Skeletal muscle satellite cell (primary cell): Measurements from ENCODE around the gene WASF3.
A peak's percentile ranks its signal among the peaks of the same experiment; 100 is the strongest.

Experiments
- H3K27me3 ChIP-seq: 2 replicates; pipeline ENCODE4 v1.7.0; 2013; ENCODE audit warnings: low read length; ENCODE audit not compliant: control insufficient read depth, insufficient read depth
- H3K36me3 ChIP-seq: 2 replicates; pipeline ENCODE4 v1.7.0; 2013; ENCODE audit warnings: mild to moderate bottlenecking, control low read depth, low read length; ENCODE audit not compliant: insufficient read depth
- H3K4me1 ChIP-seq: 2 replicates; pipeline ENCODE4 v1.7.0; 2013; ENCODE audit warnings: low read length; ENCODE audit not compliant: control insufficient read depth, insufficient read depth
- H3K4me2 ChIP-seq: 2 replicates; pipeline ENCODE4 v1.7.0; 2013; ENCODE audit warnings: mild to moderate bottlenecking, low read length
- H3K4me3 ChIP-seq: 2 replicates; pipeline ENCODE4 v1.7.0; 2013; ENCODE audit warnings: low read length
- H3K9ac ChIP-seq: 2 replicates; pipeline ENCODE4 v1.7.0; 2013; ENCODE audit warnings: mild to moderate bottlenecking, low read depth, low read length, moderate library complexity
- H3K9me3 ChIP-seq: replicated peaks from 2 replicates; pipeline ENCODE4 v1.7.0; 2013; ENCODE audit warnings: mild to moderate bottlenecking, control low read depth, low read length

WASF3 gene

DNA sequence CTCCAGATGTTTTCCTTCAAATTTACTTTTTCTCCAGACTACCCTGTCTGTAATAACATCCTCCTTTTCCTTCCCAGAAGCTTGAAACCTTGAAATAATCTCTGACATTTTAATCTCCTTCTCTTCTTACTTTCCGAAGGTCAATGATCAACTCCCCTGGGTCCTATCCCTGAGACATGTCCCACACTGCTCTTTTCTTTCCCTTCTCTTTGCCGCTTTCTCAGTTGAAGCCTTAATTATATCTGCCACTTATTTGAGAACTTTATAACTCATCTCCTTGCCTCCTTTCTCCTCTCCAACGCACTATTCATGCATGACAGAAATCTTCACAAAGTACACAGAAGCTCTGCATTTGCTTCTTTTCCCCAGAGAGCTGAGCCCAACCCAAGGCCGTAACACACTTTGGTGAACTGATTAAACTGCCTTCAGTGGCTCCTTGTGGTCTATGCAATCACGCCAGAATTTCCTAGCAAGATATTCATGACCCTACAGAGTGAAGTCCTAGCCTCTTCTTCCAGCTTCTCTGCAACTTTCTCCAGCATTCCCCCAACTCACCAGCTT lies 9.2 kb upstream of the WASF3 start:
- no peak overlapping the region for H3K9ac ChIP-seq
- no peak overlapping the region for H3K4me2 ChIP-seq
- H3K4me1 ChIP-seq, result no peaks in the 10 kb centered on the region
- no peaks in the 10 kb centered on the region for H3K9me3 ChIP-seq
- H3K36me3 ChIP-seq, result no peaks in the 10 kb centered on the region
- no peak overlapping the region for H3K4me3 ChIP-seq
- peaks cover 76% of the 10 kb centered on the region for H3K27me3 ChIP-seq

DNA sequence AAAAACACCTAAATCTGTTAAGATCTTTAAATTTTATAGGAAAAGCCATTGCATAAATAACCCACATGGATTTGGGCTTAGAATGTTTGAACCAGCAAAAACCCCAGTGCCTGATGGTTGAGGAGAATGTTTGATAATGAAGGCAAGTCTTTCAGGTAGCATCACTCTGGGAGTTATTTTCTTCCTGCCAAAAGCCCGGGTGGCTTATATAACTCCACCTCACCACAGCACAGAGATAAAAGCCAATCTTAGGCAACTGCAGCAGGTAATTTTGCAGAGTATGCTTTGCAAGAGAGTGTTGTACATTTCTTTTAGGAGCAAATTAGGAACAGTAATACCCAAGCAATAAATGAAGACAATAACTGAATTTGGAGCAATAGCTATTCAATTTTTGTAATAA lies 7.8 kb upstream of the WASF3 start:
- Histone ChIP-seq H3K9me3 (no peaks in the 10 kb centered on the region), H3K4me1 (no peaks in the 10 kb centered on the region), H3K4me2 (no peak overlapping the region), H3K36me3 (no peaks in the 10 kb centered on the region), H3K4me3 (no peak overlapping the region), H3K27me3 (peaks cover 70% of the 10 kb centered on the region), H3K9ac (no peak overlapping the region)

DNA sequence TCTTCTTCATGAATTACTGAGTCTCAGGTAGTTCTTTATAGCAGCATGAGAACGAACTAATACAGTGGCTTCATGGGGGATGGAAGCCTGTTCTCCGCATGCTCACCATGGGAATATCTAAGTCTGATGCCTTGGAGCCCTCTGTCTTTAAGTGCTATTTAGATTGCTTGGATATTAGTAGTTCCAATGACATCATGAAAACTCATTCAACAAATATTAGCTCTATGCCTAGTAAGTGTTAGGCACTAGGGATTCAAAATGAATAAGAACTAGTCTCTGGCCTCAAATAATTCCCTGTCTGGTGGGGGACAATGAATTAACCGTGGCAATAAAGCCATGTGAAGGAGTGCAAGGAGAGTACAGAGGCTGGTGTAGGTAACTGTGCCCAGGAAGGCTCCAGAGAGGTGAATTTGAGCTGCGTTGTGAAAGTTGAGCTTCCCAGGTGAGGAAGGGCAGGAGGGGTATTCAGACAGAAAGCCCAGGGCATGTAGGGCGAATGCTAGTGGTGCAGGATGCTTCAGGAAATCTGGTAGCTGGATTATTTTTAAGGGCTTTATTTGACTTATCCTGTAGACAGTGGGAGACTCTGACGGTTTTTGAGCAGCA lies 6.1 kb upstream of the WASF3 start:
- H3K9me3 ChIP-seq, result no peaks in the 10 kb centered on the region
- peaks cover 73% of the 10 kb centered on the region for H3K27me3 ChIP-seq
- no peak overlapping the region for H3K4me2 ChIP-seq
- H3K36me3 ChIP-seq, result no peaks in the 10 kb centered on the region
- H3K4me3 ChIP-seq, result no peak overlapping the region
- no peaks in the 10 kb centered on the region for H3K4me1 ChIP-seq
- no peak overlapping the region for H3K9ac ChIP-seq

DNA sequence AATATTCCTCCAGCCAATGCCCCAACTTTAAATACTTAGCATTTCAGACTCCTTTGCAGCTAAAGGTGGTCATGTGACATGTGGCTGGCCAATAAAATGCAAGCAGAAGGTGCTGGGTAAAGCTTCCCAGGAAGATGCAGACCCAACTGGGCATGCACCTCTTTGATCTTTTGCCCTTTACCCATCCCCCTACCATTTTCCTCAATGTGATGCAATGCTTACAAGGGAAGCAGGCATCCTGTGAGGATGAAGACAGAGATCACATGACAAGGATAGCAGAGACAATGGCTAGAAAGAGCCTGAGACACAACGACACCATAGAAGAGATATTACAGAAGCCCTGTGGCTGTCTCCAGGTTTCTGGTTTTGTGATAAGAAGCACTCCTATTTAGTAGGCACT lies 2.1 kb upstream of the WASF3 start:
- peaks cover 10% of the 10 kb centered on the region for H3K4me1 ChIP-seq
- no peak overlapping the region for H3K4me3 ChIP-seq
- H3K9me3 ChIP-seq, result no peaks in the 10 kb centered on the region
- H3K4me2 ChIP-seq, result no peak overlapping the region
- H3K27me3 ChIP-seq, result peaks cover 51% of the 10 kb centered on the region
- no peaks in the 10 kb centered on the region for H3K36me3 ChIP-seq
- no peak overlapping the region for H3K9ac ChIP-seq

DNA sequence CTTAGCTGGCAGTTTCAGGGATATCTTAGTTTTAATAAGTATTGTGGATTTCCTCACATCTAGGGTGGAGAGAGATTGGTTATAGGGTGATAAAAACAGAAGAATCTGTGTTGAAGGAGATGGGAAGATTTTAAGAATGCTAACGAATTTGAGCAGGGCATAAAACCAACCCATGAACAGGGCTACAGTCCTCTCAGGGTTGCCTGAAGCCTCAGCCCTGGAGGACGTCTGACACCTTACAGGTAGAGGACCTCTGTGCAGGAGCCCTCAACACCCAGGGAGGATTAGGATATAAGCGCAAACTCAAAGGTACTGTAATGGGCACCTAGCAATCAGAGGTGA lies 461 bp upstream of the WASF3 start:
- H3K4me1 ChIP-seq, result peaks cover 24% of the 10 kb centered on the region
- H3K9ac ChIP-seq, result no peak overlapping the region
- H3K27me3 ChIP-seq, result peaks cover 35% of the 10 kb centered on the region
- H3K4me3 ChIP-seq, result peak overlapping the region; percentile 86
- H3K9me3 ChIP-seq, result no peaks in the 10 kb centered on the region
- H3K4me2 ChIP-seq, result peak overlapping the region; percentile 97
- H3K36me3 ChIP-seq, result no peaks in the 10 kb centered on the region

DNA sequence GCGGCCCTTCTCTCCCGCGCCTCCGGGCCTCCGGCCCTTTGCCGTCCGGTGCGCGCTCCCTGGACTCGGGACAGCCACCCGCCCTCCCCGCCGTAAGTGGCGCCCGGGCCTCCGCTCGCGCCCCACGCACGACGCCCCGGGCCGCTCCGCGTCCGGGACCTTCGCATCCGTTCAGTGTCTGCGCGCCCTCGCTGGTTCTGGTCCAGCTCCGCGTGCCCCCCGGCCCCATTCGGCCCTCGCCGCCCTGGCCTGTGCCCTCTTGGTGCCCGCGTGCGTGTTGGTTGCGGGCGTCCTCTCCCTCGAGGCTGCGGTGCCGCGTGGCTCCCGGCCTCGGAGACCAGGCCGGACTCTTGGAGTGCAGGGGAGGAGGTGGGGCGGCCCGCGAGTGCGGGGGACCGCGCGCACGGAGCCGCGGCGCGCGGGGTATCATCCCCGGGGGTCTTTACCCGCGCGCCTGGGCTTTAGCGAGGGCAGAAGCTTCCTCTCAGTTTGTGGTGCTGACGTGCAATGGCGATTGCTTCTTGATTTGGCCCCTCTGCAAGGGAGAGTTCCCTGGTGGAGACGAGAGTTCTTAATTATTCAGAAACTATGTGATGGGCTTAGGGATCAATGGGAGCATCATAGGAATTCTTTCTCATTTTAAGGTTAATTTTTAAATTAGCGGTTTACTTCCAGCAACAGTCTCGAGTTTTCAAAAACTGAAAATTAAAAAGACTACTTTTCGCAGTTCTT lies 757 bp downstream of the WASF3 start:
- Histone ChIP-seq H3K4me3 (peak overlapping the region; percentile 86), H3K27me3 (peaks cover 25% of the 10 kb centered on the region), H3K36me3 (no peaks in the 10 kb centered on the region), H3K4me2 (peak overlapping the region; percentile 97), H3K9ac (peak overlapping the region; percentile 80), H3K9me3 (no peaks in the 10 kb centered on the region), H3K4me1 (peaks cover 29% of the 10 kb centered on the region)

DNA sequence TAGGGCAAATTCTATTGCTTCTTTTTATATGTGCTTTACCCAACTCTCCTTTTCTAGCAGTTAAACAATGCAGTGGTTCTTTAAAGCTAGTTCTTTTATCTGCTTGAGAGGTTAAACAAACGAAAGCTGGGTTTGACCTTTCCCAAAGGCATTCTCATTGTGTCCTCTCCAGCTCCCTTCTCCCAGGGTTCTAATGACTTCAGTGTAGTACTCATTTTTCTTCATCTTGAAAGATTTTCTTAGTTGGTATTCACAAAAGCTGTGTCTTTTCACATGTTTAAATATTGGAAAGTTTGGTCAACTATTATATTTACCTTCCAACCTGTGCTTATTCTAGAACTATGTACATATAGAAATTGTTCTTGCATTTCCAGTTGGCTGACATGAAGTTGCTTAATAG lies 1.5 kb downstream of the WASF3 start:
- Histone ChIP-seq H3K9ac (no peak overlapping the region), H3K4me1 (peaks cover 29% of the 10 kb centered on the region), H3K4me2 (peak overlapping the region; percentile 97), H3K27me3 (peaks cover 25% of the 10 kb centered on the region), H3K36me3 (no peaks in the 10 kb centered on the region), H3K4me3 (peak overlapping the region; percentile 86), H3K9me3 (no peaks in the 10 kb centered on the region)

DNA sequence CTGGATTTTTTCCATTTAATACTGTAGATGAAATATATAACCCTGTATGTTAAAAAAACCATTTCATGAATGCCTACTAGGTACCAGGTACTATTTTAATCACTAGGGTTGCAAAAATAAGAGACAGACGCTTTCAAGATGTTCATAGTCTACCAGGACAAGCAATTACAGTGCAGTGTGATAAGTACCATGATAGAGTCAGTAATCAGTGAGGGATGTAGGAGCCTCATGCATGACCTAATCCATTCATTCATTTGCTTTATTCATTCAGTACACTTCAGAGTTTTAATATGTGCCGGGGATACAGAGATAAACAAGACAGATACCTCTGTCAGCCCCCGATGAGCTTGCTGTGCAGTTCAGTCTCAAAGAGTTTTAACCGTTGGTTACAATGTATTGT lies 3.0 kb downstream of the WASF3 start:
- no peak overlapping the region for H3K4me3 ChIP-seq
- no peak overlapping the region for H3K4me2 ChIP-seq
- no peaks in the 10 kb centered on the region for H3K36me3 ChIP-seq
- peaks cover 11% of the 10 kb centered on the region for H3K27me3 ChIP-seq
- H3K4me1 ChIP-seq, result peaks cover 29% of the 10 kb centered on the region
- H3K9ac ChIP-seq, result no peak overlapping the region
- no peaks in the 10 kb centered on the region for H3K9me3 ChIP-seq

DNA sequence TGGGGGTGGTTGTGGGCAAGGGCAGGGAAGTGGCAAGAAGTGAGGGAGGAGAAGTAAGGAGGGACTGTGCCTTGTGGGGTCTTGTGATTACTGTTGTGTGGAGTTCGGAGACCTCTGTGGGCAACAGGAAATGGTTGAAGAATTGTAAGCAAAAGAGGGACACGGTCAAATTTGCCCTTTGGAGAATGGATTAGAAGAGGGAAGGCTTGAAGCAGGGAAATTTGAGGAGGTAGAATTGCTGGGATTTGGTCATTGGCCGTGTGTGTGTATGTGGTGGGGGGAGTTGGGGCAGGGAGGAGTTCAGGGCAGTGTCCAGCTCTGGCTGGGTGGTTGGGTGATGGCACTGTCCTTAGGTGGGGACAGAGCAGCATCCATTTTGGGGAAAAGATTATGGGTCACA lies 3.6 kb downstream of the WASF3 start:
- no peak overlapping the region for H3K4me3 ChIP-seq
- H3K9ac ChIP-seq, result no peak overlapping the region
- peaks cover 29% of the 10 kb centered on the region for H3K4me1 ChIP-seq
- H3K27me3 ChIP-seq, result peaks cover 5% of the 10 kb centered on the region
- no peaks in the 10 kb centered on the region for H3K36me3 ChIP-seq
- no peaks in the 10 kb centered on the region for H3K9me3 ChIP-seq
- peak overlapping the region; percentile 41 for H3K4me2 ChIP-seq

DNA sequence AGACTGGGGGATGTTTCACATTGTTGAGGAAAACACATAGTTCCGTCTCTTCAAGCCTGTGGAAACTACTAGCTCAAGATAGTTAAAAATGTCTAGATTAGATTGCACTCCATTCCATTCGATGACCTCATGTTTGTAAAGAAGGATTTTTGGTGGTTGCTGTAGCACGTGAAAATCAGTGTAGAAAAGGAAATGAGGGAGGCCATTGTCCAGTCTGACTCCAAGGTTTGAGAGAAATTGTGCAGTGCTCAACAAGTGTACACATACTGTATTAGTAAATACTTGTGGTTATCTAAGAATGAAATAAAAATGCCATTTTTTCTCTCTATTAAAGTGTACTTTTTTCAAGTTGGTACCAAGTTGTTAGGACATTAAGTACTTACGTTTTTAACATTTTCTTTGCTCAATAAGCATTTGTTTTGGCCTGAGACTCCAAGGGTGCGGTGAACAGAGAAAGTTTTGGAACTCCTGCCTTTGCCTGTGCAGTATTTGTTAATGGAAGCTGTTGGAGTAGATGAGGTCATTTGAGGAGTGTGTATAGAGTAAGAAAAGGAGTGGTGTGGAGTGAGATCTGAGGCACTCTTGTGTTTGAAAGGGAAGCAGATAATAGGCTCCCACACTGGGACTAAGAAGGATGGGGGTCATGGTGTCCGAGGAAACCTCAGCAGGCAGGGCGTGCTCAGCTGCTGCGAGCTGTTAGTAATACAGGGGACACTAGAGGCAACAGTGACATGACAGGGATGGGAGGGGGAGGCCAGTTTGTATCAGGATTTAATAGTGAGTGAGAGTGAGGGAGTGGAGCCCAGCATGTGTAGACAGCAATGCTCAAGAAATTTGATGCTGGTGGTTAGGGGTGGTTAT lies 4.4 kb downstream of the WASF3 start:
- Histone ChIP-seq H3K4me1 (peaks cover 29% of the 10 kb centered on the region), H3K4me3 (no peak overlapping the region), H3K9ac (no peak overlapping the region), H3K27me3 (no peaks in the 10 kb centered on the region), H3K4me2 (peak overlapping the region; percentile 41), H3K9me3 (no peaks in the 10 kb centered on the region), H3K36me3 (no peaks in the 10 kb centered on the region)

DNA sequence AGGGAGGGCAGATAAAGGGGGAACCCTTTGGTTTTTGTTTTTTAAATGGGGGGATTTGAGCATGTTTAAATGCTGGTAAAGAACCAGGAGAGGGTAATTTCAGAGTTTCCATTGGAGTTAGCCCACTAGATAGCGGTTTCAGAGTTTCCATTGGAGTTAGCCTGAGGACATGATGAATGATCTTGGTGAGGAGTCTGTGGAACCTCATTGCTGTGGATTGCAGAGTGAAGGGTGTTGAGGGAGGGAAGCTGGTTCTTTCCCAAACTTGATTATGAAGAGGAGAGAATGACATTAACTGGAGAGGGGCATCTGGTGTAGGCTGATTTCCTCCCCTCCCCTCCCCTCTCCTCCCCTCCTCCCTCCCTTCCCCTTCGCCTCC lies 5.0 kb downstream of the WASF3 start:
- H3K4me2 ChIP-seq, result peak overlapping the region; percentile 41
- H3K36me3 ChIP-seq, result no peaks in the 10 kb centered on the region
- no peak overlapping the region for H3K9ac ChIP-seq
- H3K9me3 ChIP-seq, result no peaks in the 10 kb centered on the region
- H3K27me3 ChIP-seq, result no peaks in the 10 kb centered on the region
- H3K4me3 ChIP-seq, result no peak overlapping the region
- H3K4me1 ChIP-seq, result peaks cover 26% of the 10 kb centered on the region
